HEK293T (cell line): ENCODE data around the gene IRF3.

Experiments used
- BHLHE40 ChIP-seq: fragments of 450-650 bp; IDR thresholded peaks from 2 replicates; pipeline ENCODE4 v1.6.1; 2016; ENCODE audit warnings: mild to moderate bottlenecking, moderate library complexity, borderline replicate concordance
- ELF4 ChIP-seq: fragments of 450-650 bp; IDR thresholded peaks from 2 replicates; pipeline ENCODE4 v1.6.1; 2017; ENCODE audit warnings: antibody characterized with exemption
- FOXM1 ChIP-seq: fragments of 450-650 bp; IDR thresholded peaks from 2 replicates; pipeline ENCODE4 v1.6.1; 2017; ENCODE audit warnings: mild to moderate bottlenecking, borderline replicate concordance
- HDGF ChIP-seq: fragments of 450-650 bp; IDR thresholded peaks from 2 replicates; pipeline ENCODE4 v1.6.1; 2017; ENCODE audit warnings: antibody characterized with exemption, borderline replicate concordance
- SP1 ChIP-seq: fragments of 450-650 bp; IDR thresholded peaks from 2 replicates; pipeline ENCODE4 v1.6.1; 2017
- SUZ12 ChIP-seq: fragments of 450-650 bp; IDR thresholded peaks from 2 replicates; pipeline ENCODE4 v1.6.1; 2016; ENCODE audit warnings: mild to moderate bottlenecking
- ZNF384 ChIP-seq: fragments of 450-650 bp; IDR thresholded peaks from 2 replicates; pipeline ENCODE4 v1.6.1; 2016
- TF ChIP-seq, protein P1 (sequence below): fragments of 450-650 bp; IDR thresholded peaks from 2 replicates; pipeline ENCODE4 v1.6.1; 2016

DNA sequence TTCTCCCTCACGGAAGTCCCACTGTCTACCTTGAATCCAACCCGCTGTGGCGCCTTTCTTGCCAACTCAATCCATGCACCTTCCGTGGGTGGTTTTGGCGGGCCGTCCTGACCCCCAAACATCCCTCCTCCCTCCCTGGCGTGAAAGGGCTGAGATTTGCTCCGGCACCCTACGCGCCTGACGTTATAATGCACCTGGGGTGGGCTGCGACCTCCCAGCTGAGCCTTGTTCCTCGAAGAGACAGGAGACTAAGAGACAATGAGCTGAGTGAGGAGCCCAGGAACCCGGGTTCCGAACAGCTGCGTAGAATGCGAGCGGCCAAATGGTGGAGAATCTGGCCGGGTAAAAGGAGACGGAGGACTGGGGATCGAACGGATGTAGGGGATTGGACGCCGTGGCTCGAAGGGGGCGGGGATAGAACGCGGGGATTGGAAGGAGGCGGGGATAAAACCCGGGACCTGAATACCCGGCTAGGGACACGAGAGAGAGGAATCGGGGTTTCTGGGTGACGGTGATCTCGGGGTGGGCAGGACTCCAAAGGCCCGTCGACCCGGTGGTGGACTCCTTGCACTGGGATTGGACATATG, 25.1 kb upstream of the IRF3 start, which contains the start of gene CPT1C:
- TF ChIP-seq BHLHE40 (no peak), FOXM1 (no peak), SUZ12 (no peak), HDGF (no peak), SP1 (no peak), ELF4 (no peak), ZNF384 (no peak)
- TF ChIP-seq, protein P1, sequence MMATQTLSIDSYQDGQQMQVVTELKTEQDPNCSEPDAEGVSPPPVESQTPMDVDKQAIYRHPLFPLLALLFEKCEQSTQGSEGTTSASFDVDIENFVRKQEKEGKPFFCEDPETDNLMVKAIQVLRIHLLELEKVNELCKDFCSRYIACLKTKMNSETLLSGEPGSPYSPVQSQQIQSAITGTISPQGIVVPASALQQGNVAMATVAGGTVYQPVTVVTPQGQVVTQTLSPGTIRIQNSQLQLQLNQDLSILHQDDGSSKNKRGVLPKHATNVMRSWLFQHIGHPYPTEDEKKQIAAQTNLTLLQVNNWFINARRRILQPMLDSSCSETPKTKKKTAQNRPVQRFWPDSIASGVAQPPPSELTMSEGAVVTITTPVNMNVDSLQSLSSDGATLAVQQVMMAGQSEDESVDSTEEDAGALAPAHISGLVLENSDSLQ: no peak
